HepG2 (cell line): ENCODE measurements around the gene PWP1. TPM values are rescaled to one million over a fixed set of nuclear protein-coding genes. Genes with fewer than 3 reads are reported as not detected.
A peak's percentile ranks its signal among the peaks of the same experiment; 100 is the strongest.

Experiments used
- BRD4 ChIP-seq: sonication (generic); formaldehyde crosslinking; IDR thresholded peaks from 2 replicates; pipeline ENCODE4 v1.4.0; 2020; ENCODE audit warnings: missing genetic modification reagents
- DR1 ChIP-seq: sonication (generic); formaldehyde crosslinking; IDR thresholded peaks from 2 replicates; pipeline ENCODE4 v1.8.0; 2021; ENCODE audit warnings: mild to moderate bottlenecking, missing genetic modification reagents, inconsistent platforms
- ETV6 ChIP-seq: sonication (generic); formaldehyde crosslinking; conservative IDR thresholded peaks from 2 replicates; pipeline ENCODE4 v1.4.0; 2020; ENCODE audit warnings: missing genetic modification reagents
- FOXC1 ChIP-seq: sonication (generic); formaldehyde crosslinking; IDR thresholded peaks from 2 replicates; pipeline ENCODE4 v1.8.0; 2022; ENCODE audit warnings: mild to moderate bottlenecking, missing genetic modification reagents, borderline replicate concordance
- FOXK2 ChIP-seq: fragments of 450-650 bp; IDR thresholded peaks from 2 replicates; pipeline ENCODE4 v1.6.1; 2016
- GABPA ChIP-seq, 2 experiments: IDR thresholded peaks; 2 replicates each; pipeline ENCODE4 v1.6.1; 2011 to 2016; ENCODE audit warnings: low read depth in 2 of 2, low read length in 1 of 2, missing biosample characterization in 1 of 2, missing genetic modification characterization in 1 of 2
- IKZF4 ChIP-seq: sonication (generic); formaldehyde crosslinking; IDR thresholded peaks from 2 replicates; pipeline ENCODE4 v1.5.1; 2020; ENCODE audit warnings: borderline replicate concordance, mild to moderate bottlenecking, low read depth, missing genetic modification reagents; ENCODE audit errors: not compliant biosample characterization
- KLF13 ChIP-seq: sonication (generic); formaldehyde crosslinking; IDR thresholded peaks from 2 replicates; pipeline ENCODE4 v1.4.0; 2020; ENCODE audit warnings: mild to moderate bottlenecking, missing genetic modification reagents
- KLF16 ChIP-seq, 2 experiments: sonication (generic) in 1 of 2; formaldehyde crosslinking in 1 of 2; IDR thresholded peaks; 2 replicates each; pipeline versions ENCODE4 v1.6.1 to v1.8.0; 2016 to 2023; ENCODE audit warnings: missing genetic modification reagents in 2 of 2, missing compliant biosample characterization in 1 of 2
- LCORL ChIP-seq, 2 experiments: fragments of 450-650 bp in 1 of 2; sonication (generic) in 1 of 2; formaldehyde crosslinking in 1 of 2; IDR thresholded peaks; 2 replicates each; pipeline versions ENCODE4 v1.5.0 to v1.6.1; 2017 to 2020; ENCODE audit warnings: antibody characterized with exemption in 1 of 2, missing genetic modification reagents in 1 of 2
- ONECUT2 ChIP-seq: sonication (generic); formaldehyde crosslinking; IDR thresholded peaks from 2 replicates; pipeline ENCODE4 v1.4.0; 2020; ENCODE audit warnings: missing genetic modification reagents
- PBX2 ChIP-seq: IDR thresholded peaks from 2 replicates; pipeline ENCODE4 v1.6.1; 2016; ENCODE audit warnings: control low read depth
- SOX5 ChIP-seq: IDR thresholded peaks from 2 replicates; pipeline ENCODE4 v1.6.1; 2016; ENCODE audit warnings: borderline replicate concordance
- ZBTB4 ChIP-seq: sonication (generic); formaldehyde crosslinking; IDR thresholded peaks from 2 replicates; pipeline ENCODE4 v1.4.0; 2020; ENCODE audit warnings: missing genetic modification reagents, mild to moderate bottlenecking, borderline replicate concordance
- ZBTB42 ChIP-seq: sonication (generic); formaldehyde crosslinking; IDR thresholded peaks from 2 replicates; pipeline ENCODE4 v1.5.0; 2020; ENCODE audit warnings: mild to moderate bottlenecking, missing genetic modification reagents
- ZNF12 ChIP-seq: sonication (generic); formaldehyde crosslinking; IDR thresholded peaks from 2 replicates; pipeline ENCODE4 v1.5.0; 2020; ENCODE audit warnings: missing genetic modification reagents
- ZNF34 ChIP-seq: sonication (generic); formaldehyde crosslinking; IDR thresholded peaks from 2 replicates; pipeline ENCODE4 v1.4.0; 2020; ENCODE audit warnings: mild to moderate bottlenecking, missing genetic modification reagents, borderline replicate concordance
- ZNF430 ChIP-seq: sonication (generic); formaldehyde crosslinking; IDR thresholded peaks from 2 replicates; pipeline ENCODE4 v1.9.0; 2021; ENCODE audit warnings: mild to moderate bottlenecking, missing genetic modification reagents
- ZNF574 ChIP-seq: sonication (generic); formaldehyde crosslinking; IDR thresholded peaks from 2 replicates; pipeline ENCODE4 v1.4.0; 2020; ENCODE audit warnings: missing genetic modification reagents
- ZNF75D ChIP-seq: sonication (generic); formaldehyde crosslinking; IDR thresholded peaks from 2 replicates; pipeline ENCODE4 v1.8.1; 2023; ENCODE audit warnings: missing genetic modification reagents, mild to moderate bottlenecking, borderline replicate concordance
- ZSCAN5A ChIP-seq: sonication (generic); formaldehyde crosslinking; IDR thresholded peaks from 2 replicates; pipeline ENCODE4 v1.8.0; 2022; ENCODE audit warnings: mild to moderate bottlenecking, missing genetic modification reagents, borderline replicate concordance
- polyA plus RNA-seq, 8 experiments: library from polyadenylated mRNA; depleted of rRNA in 3 of 8; stranded (reverse) in 7 of 8; unstranded in 1 of 8; fragments of >200 nt; fragmentation: Illumina TruSeq in 4 of 8; extraction: Trizol in 4 of 8; gene quantifications; 2 replicates each; pipeline versions ENCODE4 v1.2.1 to v1.2.3, GENCODE V29; 2011 to 2016; ENCODE audit warnings: low read depth in 4 of 8, missing spikeins in 1 of 8, mixed read lengths in 1 of 8; ENCODE audit not compliant: insufficient read depth in 1 of 8
- total RNA-seq, 5 experiments: library from RNA; depleted of rRNA; stranded (reverse); fragments of >200 nt; fragmentation: Illumina TruSeq; extraction: Trizol; gene quantifications; 2 replicates each; pipeline ENCODE4 v1.2.3, GENCODE V29; 2016; ENCODE audit warnings: low read depth in 1 of 5

Gene PWP1
- total and polyA plus RNA-seq, 2 of the 13 experiments (the other 11 are each of a cell fraction or from before 2014, with no cell fraction given), result 65.9 to 70.2 TPM

- TF ChIP-seq LCORL (IDR thresholded peaks at IDR 0.05) (no peak), LCORL (CRISPR knock-in tag; IDR thresholded peaks at IDR 0.05) (no peak), FOXK2 (no peak), ZNF574 (peak; percentile 86), ONECUT2 (CRISPR knock-in tag) (no peak), BRD4 (CRISPR knock-in tag) (no peak), GABPA (IDR thresholded peaks at IDR 0.05; ENCODE audit: low read depth, low read length) (peak; percentile 56), GABPA (CRISPR knock-in tag; IDR thresholded peaks at IDR 0.05; ENCODE audit: low read depth) (peak; percentile 79), ZBTB4 (CRISPR knock-in tag) (no peak), IKZF4 (CRISPR knock-in tag) (peak; percentile 31), ZNF12 (no peak), FOXC1 (CRISPR knock-in tag) (no peak), SOX5 (0 out of 2 replicates have a peak, but pooled peaks have one; percentile 33), DR1 (CRISPR knock-in tag) (no peak; the same call in 1 of the 2 replicates), ZSCAN5A (CRISPR knock-in tag) (no peak), KLF16 (CRISPR knock-in tag; IDR thresholded peaks at IDR 0.05) (peak in 1 of 2 experiments; percentile 50; a peak in 1 of 4 replicates), ZNF430 (no peak; the same call in 1 of the 2 replicates), ZNF75D (CRISPR knock-in tag) (no peak), ETV6 (peak; percentile 52; the same call in 1 of the 2 replicates), KLF13 (no peak), ZNF34 (no peak), PBX2 (no peak), ZBTB42 (CRISPR knock-in tag) (no peak)
These were observed 75.4 kb downstream of the PWP1 start, which contains the start of gene PRDM4 (continued) for GRCh38 chr12:107760809-107761501.
